PC-9 (cell line): Measurements from ENCODE around the gene FAU. TPM values are rescaled to one million over a fixed set of nuclear protein-coding genes. Genes with fewer than 3 reads are reported as not detected.

Source experiments
- BruUV-seq: library from RNA; stranded (reverse); fragments of 400-500 nt; replicated peaks from 2 replicates; lab custom pipeline; 2021; lab: Mats Ljungman, UMichigan
- CTCF ChIA-PET: fragments of 300-600 bp; sonication (Branson Sonifier 250); formaldehyde crosslinking; loops from one replicate; lab custom pipeline; 2022; ENCODE audit warnings: antibody characterized with exemption; lab: Charles Lee
- POLR2A ChIA-PET: fragments of 300-600 bp; sonication (Branson Sonifier 250); formaldehyde crosslinking; loops from one replicate; lab custom pipeline; 2022; ENCODE audit warnings: antibody characterized with exemption; ENCODE audit not compliant: unreplicated experiment; lab: Charles Lee
- DNase-seq, 2 experiments: peaks; one replicate each; pipeline versions ENCODE4 v3.0.0 to v3.0.0-alpha.2; 2015 to 2022; ENCODE audit warnings: mixed read lengths in 1 of 2
- H2AFZ ChIP-seq: fragments of 200-600 bp; sonication (generic); 2 replicates; pipeline ENCODE4 v1.8.1; 2017; ENCODE audit warnings: antibody characterized with exemption
- H3F3A ChIP-seq: fragments of 200-600 bp; sonication (generic); 2 replicates; pipeline ENCODE4 v1.8.1; 2017; ENCODE audit warnings: antibody characterized with exemption, mild to moderate bottlenecking, low read depth; ENCODE audit not compliant: insufficient read depth
- H3K27ac ChIP-seq: fragments of 200-600 bp; sonication (generic); 2 replicates; pipeline ENCODE4 v1.6.1; 2016; ENCODE audit warnings: mixed run types
- H3K27me3 ChIP-seq: fragments of 200-600 bp; sonication (generic); 2 replicates; pipeline ENCODE4 v1.6.1; 2016; ENCODE audit warnings: low read depth, mixed run types; ENCODE audit not compliant: insufficient read depth
- H3K36me3 ChIP-seq: fragments of 200-600 bp; sonication (generic); 2 replicates; pipeline ENCODE4 v1.6.1; 2016; ENCODE audit warnings: low read depth, mixed run types
- H3K4me1 ChIP-seq: fragments of 200-600 bp; sonication (generic); replicated peaks from 2 replicates; pipeline ENCODE4 v1.6.1; 2016; ENCODE audit warnings: mixed run types; ENCODE audit not compliant: insufficient read depth
- H3K4me2 ChIP-seq: fragments of 200-600 bp; sonication (generic); 2 replicates; pipeline ENCODE4 v1.6.1; 2017; ENCODE audit warnings: mixed run types
- H3K4me3 ChIP-seq: fragments of 200-600 bp; sonication (generic); 2 replicates; pipeline ENCODE4 v1.6.1; 2016; ENCODE audit warnings: mixed run types
- H3K79me2 ChIP-seq: fragments of 200-600 bp; sonication (generic); 2 replicates; pipeline ENCODE4 v1.6.1; 2017; ENCODE audit warnings: low read depth, mixed run types
- H3K9me2 ChIP-seq: fragments of 200-600 bp; sonication (generic); 2 replicates; pipeline ENCODE4 v1.8.1; 2017; ENCODE audit warnings: mild to moderate bottlenecking; ENCODE audit not compliant: insufficient read depth
- H3K9me3 ChIP-seq: fragments of 200-600 bp; sonication (generic); 2 replicates; pipeline ENCODE4 v1.8.1; 2016; ENCODE audit warnings: low read depth; ENCODE audit not compliant: insufficient read depth
- H4K20me1 ChIP-seq: fragments of 200-600 bp; sonication (generic); 2 replicates; pipeline ENCODE4 v1.8.1; 2017; ENCODE audit not compliant: insufficient read depth
- CTCF ChIP-seq: fragments of 200-600 bp; sonication (generic); conservative IDR thresholded peaks from 2 replicates; pipeline ENCODE4 v1.6.1; 2017; ENCODE audit warnings: mixed run types, antibody characterized with exemption, mild to moderate bottlenecking, moderate library complexity
- EZH2 ChIP-seq: fragments of 200-600 bp; sonication (generic); IDR thresholded peaks from 2 replicates; pipeline ENCODE4 v1.8.0; 2017; ENCODE audit warnings: antibody characterized with exemption, low read depth
- intact Hi-C: fragments of 100-400 bp; cut with micrococcal nuclease; formaldehyde crosslinking; loops from one replicate; pipeline ENCODE4 v1.10.0; 2022; ENCODE audit not compliant: unreplicated experiment
- total RNA-seq: library from RNA; stranded (reverse); gene quantifications from 2 replicates; pipeline ENCODE4 v1.2.3, GENCODE V29; 2021

The FAU gene
- total RNA-seq, 1 experiment from 2014 or later: 973 TPM

- POLR2A ChIA-PET: interaction anchor here (0.6 to 0.7 kb wide), 6 partner anchors 9 to 267 kb away, joined by 3 to 21 read pairs (median 4); partner anchors contain the start of gene FAU
- TF ChIP-seq CTCF (peak; percentile 90), EZH2 (no peak)
- peaks cover 40% of the 10 kb centered on the region for H3K4me1 ChIP-seq
Measured at GRCh38 chr11:65112546-65113360, 9.2 kb downstream of the FAU start.

GRCh38 chr11:65111744-65112545, 10.0 kb downstream of the FAU start, which contains the start of gene TM7SF2:
TSS of gene TM7SF2 (plus strand) at chr11:65111872. CDS start at chr11:65112016, 144 bp downstream.
- TF ChIP-seq CTCF (no peak), EZH2 (no peak)
- Histone ChIP-seq H3K4me3 (peak within 1 kb of the TSS; percentile 78), H3K36me3 (no peaks in the 10 kb centered on the region), H4K20me1 (no peaks in the 10 kb centered on the region), H3K27me3 (no peaks in the 10 kb centered on the region), H3F3A (peaks cover 59% of the 10 kb centered on the region), H2AFZ (peak within 1 kb of the TSS; percentile 52; the same call in 1 of the 2 replicates), H3K9me2 (no peaks in the 10 kb centered on the region), H3K27ac (no peak within 1 kb of the TSS), H3K9me3 (no peaks in the 10 kb centered on the region), H3K4me2 (peak within 1 kb of the TSS; percentile 100), H3K79me2 (peaks cover 32% of the 10 kb centered on the region), H3K4me1 (peaks cover 40% of the 10 kb centered on the region)
- intact Hi-C loops: loop anchor here (2.0 to 5.0 kb wide), 2 partner anchors 220 to 265 kb away; partner anchors contain the start of gene DPF2
- POLR2A ChIA-PET: interaction anchor here (0.6 to 0.9 kb wide), 15 partner anchors 10 to 395 kb away, joined by 3 to 7 read pairs (median 4); partner anchors contain the start of gene FAU
- peak; percentile 92 to 97 for DNase-seq
- CTCF ChIA-PET: interaction anchor here (0.6 to 1.5 kb wide), 5 partner anchors 70 to 710 kb away, joined by 3 to 6 read pairs (median 3); partner anchors contain the start of gene CAPN1
- no TSS peak for BruUV-seq

More at GRCh38 chr11:65112546-65113360, 9.2 kb downstream of the FAU start:
- no peaks in the 10 kb centered on the region for H4K20me1 ChIP-seq
- H3K4me3 ChIP-seq: peak overlapping the region; percentile 78
- peak overlapping the region; percentile 52; the same call in 1 of the 2 replicates for H2AFZ ChIP-seq
- H3K9me3 ChIP-seq: no peaks in the 10 kb centered on the region
- peak overlapping the region; percentile 100 for H3K4me2 ChIP-seq
- no peaks in the 10 kb centered on the region for H3K9me2 ChIP-seq
- CTCF ChIA-PET: interaction anchor here (0.5 to 1.5 kb wide), 7 partner anchors 69 to 710 kb away, joined by 3 to 6 read pairs (median 3); partner anchors contain the start of genes CAPN1 and SLC25A45
- BruUV-seq: no TSS peak
- DNase-seq: peak in 1 of 2 experiments; percentile 63
- H3K36me3 ChIP-seq: no peaks in the 10 kb centered on the region
- H3K27me3 ChIP-seq: no peaks in the 10 kb centered on the region
- H3K27ac ChIP-seq: no peak overlapping the region
- peaks cover 36% of the 10 kb centered on the region for H3K79me2 ChIP-seq
- peaks cover 63% of the 10 kb centered on the region for H3F3A ChIP-seq
- intact Hi-C loops: loop anchor here (5.0 kb wide), 1 partner anchor 220 kb away; the partner anchor contains the start of gene DPF2
